ENCODE measurements around the gene MYO1E. TPM values are rescaled to one million over a fixed set of nuclear protein-coding genes. Genes with fewer than 3 reads are reported as not detected.

MYO1E gene
- total RNA-seq, 2 donors from 2014 or later: 66.3 to 92.0 TPM

DNA sequence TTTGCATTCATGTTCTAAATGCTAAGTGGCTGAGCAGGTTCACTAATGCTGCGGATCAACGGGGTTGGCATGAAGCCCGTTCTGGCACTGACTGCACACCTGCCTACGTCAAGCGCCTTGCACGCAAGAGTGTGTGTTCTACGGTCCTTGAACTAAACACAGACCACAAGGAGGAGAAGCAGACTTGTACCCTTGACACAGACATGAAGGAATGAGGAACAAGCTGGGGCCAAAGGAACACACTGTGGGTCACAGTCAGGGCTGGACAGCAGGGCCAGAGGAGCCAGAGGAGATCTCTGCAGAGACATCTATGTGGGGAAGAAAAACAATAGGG lies 214.0 kb downstream of the MYO1E start:
- H3K4me1 ChIP-seq (replicated peaks): peaks cover 18% of the 10 kb centered on the region
- intact Hi-C loops (cut with DNase I): no loop called here
- H3K27me3 ChIP-seq (replicated peaks; ENCODE audit: insufficient read depth): no peaks in the 10 kb centered on the region
- H3K27ac ChIP-seq: peak overlapping the region; percentile 78 to 83
- H3K9me3 ChIP-seq: no peaks in the 10 kb centered on the region
- no peak for TF ChIP-seq CTCF (IDR thresholded peaks at IDR 0.05)
- no peak for TF ChIP-seq POLR2A (IDR thresholded peaks at IDR 0.05)
- TF ChIP-seq POLR2AphosphoS5 (IDR thresholded peaks at IDR 0.05): peak; percentile 38
- peak; percentile 83 for DNase-seq (ENCODE audit: low spot score)
- no peak overlapping the region for H3K4me3 ChIP-seq
- 55% methylated on average over 7 of the region's 7 CpGs for WGBS
- no peaks in the 10 kb centered on the region for H3K36me3 ChIP-seq

- H3K27me3 ChIP-seq (replicated peaks; ENCODE audit: insufficient read depth): no peaks in the 10 kb centered on the region
- H3K27ac ChIP-seq: peak overlapping the region; percentile 78 to 83
- WGBS: 67% methylated on average over 9 of the region's 9 CpGs
- intact Hi-C loops (cut with DNase I): no loop called here
- peak; percentile 62 for DNase-seq (ENCODE audit: low spot score)
- peaks cover 18% of the 10 kb centered on the region for H3K4me1 ChIP-seq (replicated peaks)
- H3K36me3 ChIP-seq: no peaks in the 10 kb centered on the region
- H3K4me3 ChIP-seq: no peak overlapping the region
- TF ChIP-seq POLR2A (IDR thresholded peaks at IDR 0.05) (no peak), POLR2AphosphoS5 (IDR thresholded peaks at IDR 0.05) (peak; percentile 29)
- no peaks in the 10 kb centered on the region for H3K9me3 ChIP-seq
These were observed 214.6 kb downstream of the MYO1E start for GRCh38 chr15:59157840-59158700.

GRCh38 chr15:59157396-59157795 lies 215.3 kb downstream of the MYO1E start:
- peaks cover 18% of the 10 kb centered on the region for H3K4me1 ChIP-seq (replicated peaks)
- H3K27me3 ChIP-seq (replicated peaks; ENCODE audit: insufficient read depth): no peaks in the 10 kb centered on the region
- H3K27ac ChIP-seq: peak overlapping the region; percentile 78 to 83
- H3K4me3 ChIP-seq: no peak overlapping the region
- intact Hi-C loops (cut with DNase I): no loop called here
- WGBS: 98% methylated on average over 5 of the region's 5 CpGs
- H3K36me3 ChIP-seq: no peaks in the 10 kb centered on the region
- TF ChIP-seq POLR2A (IDR thresholded peaks at IDR 0.05): no peak
- TF ChIP-seq CTCF (IDR thresholded peaks at IDR 0.05): no peak
- no peak for DNase-seq (ENCODE audit: low spot score)
- no peaks in the 10 kb centered on the region for H3K9me3 ChIP-seq

DNA sequence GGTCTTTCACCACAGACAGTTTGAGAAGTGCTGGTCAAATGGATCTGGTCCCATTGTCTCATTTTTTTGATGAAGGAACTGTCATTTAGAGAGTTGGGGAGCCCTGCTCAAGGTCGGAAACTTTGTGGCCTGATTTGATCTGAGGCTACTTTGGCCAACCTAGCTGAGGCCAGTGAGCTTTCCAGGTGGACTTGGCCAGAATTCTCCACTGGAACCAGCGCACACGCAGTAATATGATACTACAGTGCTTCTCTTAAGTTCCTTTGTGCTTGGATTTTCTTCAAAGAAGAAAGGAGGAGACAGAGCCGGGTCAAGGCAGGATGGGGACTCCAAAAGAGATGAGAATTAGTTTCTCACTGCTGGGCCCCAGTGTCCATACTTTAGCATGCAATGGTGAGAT lies 217.2 kb downstream of the MYO1E start:
- H3K27me3 ChIP-seq (replicated peaks; ENCODE audit: insufficient read depth): no peaks in the 10 kb centered on the region
- H3K9me3 ChIP-seq: no peaks in the 10 kb centered on the region
- TF ChIP-seq POLR2A (IDR thresholded peaks at IDR 0.05) (no peak), POLR2AphosphoS5 (IDR thresholded peaks at IDR 0.05) (peak; percentile 33)
- peaks cover 18% of the 10 kb centered on the region for H3K4me1 ChIP-seq (replicated peaks)
- 40% methylated on average over 4 of the region's 4 CpGs for WGBS
- H3K36me3 ChIP-seq: no peaks in the 10 kb centered on the region
- no peak overlapping the region for H3K4me3 ChIP-seq
- H3K27ac ChIP-seq: peak overlapping the region in 1 of 2 donors; percentile 10
- no peak for DNase-seq (ENCODE audit: low spot score)
- intact Hi-C loops (cut with DNase I): no loop called here

DNA sequence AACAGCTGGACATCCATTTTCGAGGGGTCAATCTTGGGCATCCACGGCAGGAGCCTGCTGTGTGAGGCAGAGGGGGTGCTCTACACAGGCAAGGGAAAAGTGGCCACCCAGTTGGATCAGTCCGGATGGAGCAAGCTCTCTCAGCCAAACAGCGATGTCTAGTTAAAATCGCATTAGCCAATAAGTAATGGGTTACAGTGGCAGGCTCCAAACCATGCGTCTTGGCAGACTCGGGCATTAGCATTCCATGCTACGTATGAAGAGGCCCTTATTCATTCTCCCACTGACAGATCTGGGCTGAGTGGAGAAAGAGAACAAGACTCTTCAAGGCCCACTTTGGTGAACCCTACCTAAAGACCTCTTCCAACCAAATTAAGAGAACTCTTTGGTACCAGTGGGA lies 218.4 kb downstream of the MYO1E start:
- DNase-seq (ENCODE audit: low spot score): no peak
- intact Hi-C loops (cut with DNase I): no loop called here
- no peaks in the 10 kb centered on the region for H3K36me3 ChIP-seq
- TF ChIP-seq CTCF (IDR thresholded peaks at IDR 0.05) (no peak), POLR2A (IDR thresholded peaks at IDR 0.05) (no peak), POLR2AphosphoS5 (IDR thresholded peaks at IDR 0.05) (no peak)
- H3K27ac ChIP-seq: no peak overlapping the region
- no peaks in the 10 kb centered on the region for H3K9me3 ChIP-seq
- H3K4me3 ChIP-seq: no peak overlapping the region
- no peaks in the 10 kb centered on the region for H3K27me3 ChIP-seq (replicated peaks; ENCODE audit: insufficient read depth)
- peaks cover 20% of the 10 kb centered on the region for H3K4me1 ChIP-seq (replicated peaks)
- 85% methylated on average over 8 of the region's 8 CpGs for WGBS

DNA sequence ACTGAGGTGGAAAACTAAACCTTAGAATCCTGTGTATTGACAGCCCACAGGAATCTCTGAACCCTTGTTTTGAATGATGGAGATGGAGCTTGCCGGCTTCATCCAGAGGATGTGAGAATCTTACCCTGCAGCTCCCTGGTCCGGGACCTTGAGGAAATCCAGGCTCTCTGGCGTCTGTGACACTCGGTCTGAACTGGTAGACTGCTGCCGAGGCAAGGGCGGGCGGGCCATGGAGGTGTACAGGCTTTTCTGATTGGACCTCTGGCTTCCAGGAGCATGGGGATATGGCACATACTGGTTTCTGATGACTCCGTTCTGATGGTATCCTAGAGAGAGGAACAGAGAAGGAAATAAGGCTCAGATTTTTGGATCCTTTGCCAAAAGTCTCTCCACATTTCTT lies 219.2 kb downstream of the MYO1E start:
- no peak for TF ChIP-seq POLR2AphosphoS5 (IDR thresholded peaks at IDR 0.05)
- peaks cover 14% of the 10 kb centered on the region for H3K4me1 ChIP-seq (replicated peaks)
- H3K27ac ChIP-seq: peak overlapping the region in 1 of 2 donors; percentile 45
- intact Hi-C loops (cut with DNase I): no loop called here
- H3K36me3 ChIP-seq: no peaks in the 10 kb centered on the region
- no peaks in the 10 kb centered on the region for H3K9me3 ChIP-seq
- H3K4me3 ChIP-seq: no peak overlapping the region
- WGBS: 97% methylated on average over 8 of the region's 8 CpGs
- DNase-seq (ENCODE audit: low spot score): no peak
- no peaks in the 10 kb centered on the region for H3K27me3 ChIP-seq (replicated peaks; ENCODE audit: insufficient read depth)

Data from prostate gland (tissue), 2 donors.